Measurements from ENCODE around the gene RALGPS1.
"Not testable (repeated sequence)": the region's sequence is repeated elsewhere in the genome, so short reads cannot be mapped to it uniquely, and the experiment has no call there.

RALGPS1 gene

DNA sequence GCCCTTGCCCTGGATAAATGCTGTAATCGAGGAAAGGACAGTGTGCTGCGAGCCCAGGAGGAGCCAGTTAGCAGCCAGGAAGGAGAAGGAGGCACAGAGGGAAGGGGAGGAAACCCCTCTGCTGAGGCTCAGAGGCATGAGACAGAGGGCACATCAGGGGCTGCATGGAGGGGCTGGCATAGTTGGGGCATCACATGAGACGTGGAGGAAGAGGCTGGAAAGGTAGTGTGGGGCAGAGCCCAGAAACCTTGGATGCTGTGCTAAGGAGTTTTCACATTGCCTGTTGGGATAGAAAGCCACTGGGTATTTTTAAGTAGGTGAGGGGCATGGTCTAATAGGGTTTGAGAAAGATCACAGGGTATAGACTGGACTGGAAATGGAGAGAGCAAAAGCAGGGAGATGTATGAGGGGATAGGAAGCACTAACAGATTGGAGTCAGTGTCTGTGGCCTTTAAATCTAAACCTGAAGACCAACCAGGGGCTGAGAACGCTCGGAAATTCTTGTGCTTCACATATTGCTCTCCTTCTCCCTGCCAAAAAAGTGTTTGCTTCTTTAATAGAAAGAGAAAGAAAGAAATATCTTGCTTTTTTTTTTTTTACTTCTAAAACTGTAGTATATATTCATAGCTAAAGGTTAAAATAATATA is 240.9 kb downstream of the RALGPS1 start:
- no peak for DNase-seq (ENCODE audit: low spot score)

DNA sequence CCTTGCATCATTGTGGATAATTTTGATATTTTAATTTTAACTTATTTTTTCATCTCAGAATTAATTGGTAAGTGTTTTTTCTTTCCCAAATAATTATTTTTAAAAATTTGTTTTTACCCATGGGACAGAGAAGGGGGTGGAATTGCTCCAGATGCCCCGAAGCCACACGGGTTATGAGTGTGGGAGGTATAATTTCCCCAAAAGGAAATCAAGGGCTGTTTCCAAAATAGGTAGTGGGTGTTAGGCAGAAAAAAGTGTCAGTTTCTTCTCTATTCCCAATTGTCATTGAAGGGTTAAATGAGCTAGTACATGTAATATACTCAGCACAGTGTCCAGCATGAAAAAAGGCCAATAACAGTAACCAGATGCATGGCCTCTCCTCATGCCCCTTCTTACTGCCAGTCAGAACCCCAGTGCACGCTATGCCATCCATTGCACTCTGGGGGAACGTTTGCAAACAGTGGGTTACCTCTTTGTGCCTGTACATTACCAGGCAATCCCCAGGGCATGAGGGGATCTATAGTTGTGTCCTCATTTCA is 244.3 kb downstream of the RALGPS1 start:
- no peak for DNase-seq (ENCODE audit: low spot score)

- peak; percentile 87 for DNase-seq (ENCODE audit: low spot score)
Observed at GRCh38 chr9:127159325-127159801, 244.8 kb downstream of the RALGPS1 start.

GRCh38 chr9:127159949-127160610 is 245.5 kb downstream of the RALGPS1 start:
- no peak for DNase-seq (ENCODE audit: low spot score)

GRCh38 chr9:127161081-127161624 is 246.6 kb downstream of the RALGPS1 start:
- no peak for DNase-seq (ENCODE audit: low spot score)

DNA sequence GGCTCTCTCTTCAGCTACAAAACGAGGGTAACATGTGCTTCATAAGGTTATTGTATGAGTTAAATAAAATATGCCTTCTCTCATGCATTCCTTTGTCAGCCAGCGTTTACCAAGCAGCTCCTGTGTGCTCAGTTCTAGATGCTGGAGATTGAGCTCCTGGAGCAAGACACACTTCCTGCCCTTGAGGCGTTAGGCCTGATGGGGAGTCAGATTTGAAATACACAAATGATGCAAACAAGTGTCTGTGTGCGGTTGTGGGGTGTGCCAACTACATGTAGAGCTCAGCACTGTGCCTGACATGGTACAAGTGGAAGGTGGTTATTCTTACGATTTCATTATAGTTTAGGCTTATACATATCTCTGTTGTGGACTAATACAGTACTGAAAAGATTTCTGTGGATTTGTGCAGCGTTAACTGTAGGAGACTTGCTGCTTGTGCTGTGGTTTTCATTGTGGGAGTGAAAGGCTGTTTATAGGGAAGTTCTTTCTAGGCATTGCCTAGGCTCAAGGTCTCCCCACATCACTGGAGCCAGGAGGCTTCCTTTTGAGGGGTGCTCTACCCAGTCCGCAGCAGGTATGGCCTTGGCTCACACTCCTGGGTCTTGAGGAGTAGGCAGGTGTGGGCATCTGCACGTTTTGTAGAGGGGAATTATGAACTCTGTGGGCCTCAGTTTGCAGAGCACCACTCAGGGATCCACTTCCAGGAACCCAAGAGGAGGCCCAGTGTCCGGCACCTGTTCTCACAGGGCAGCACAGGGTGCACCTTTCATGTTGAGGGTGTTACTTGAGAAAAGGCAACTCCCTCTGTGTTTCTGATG is 247.7 kb downstream of the RALGPS1 start:
- no peak for DNase-seq (ENCODE audit: low spot score)

DNA sequence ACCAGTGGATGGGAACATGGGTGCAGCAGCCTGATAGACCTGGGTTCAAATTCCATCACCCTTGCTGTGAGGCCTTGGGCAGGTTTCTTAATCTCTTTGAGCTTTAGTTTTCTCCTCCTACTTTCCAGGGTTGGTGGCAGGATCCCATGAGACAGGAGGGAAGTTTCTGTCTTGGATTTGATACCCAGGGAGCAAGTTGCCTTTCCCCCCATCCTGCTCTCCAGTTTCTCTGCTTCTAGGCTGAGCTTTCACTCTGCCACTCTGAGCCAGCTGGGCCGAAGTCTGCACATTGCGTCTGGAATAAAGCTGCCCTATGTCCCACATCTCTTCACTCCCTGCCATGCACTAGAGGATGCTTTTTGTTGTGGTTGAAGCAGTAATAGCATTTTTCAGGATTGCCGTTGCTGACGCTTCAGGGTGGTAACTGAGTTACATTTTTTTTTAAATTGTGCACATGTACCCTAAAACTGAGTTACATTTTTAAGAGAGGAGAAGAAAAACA is 248.3 kb downstream of the RALGPS1 start:
- DNase-seq (ENCODE audit: low spot score): no peak

GRCh38 chr9:127163409-127163808 is 248.8 kb downstream of the RALGPS1 start:
- no peak for DNase-seq (ENCODE audit: low spot score)

GRCh38 chr9:127165116-127165515 is 250.5 kb downstream of the RALGPS1 start:
- no peak for DNase-seq (ENCODE audit: low spot score)

DNA sequence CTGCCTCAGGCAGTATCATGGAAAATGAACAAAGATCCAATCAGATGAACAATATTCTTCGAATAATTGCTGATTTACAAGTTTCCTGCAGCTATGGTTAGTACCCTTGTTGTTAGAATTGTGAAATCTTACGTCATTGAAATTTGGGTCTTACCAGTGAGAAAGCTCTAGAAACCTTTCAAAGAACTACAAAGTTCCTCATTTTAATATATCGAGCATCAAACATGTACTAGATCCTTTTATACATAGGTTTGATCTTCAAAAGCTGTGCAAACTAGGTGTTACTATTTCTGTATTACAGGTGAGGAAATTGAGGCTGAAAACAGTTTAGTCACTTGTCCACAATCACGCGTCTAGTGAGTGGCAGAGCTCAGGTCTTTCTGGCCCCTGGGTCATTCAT is 251.5 kb downstream of the RALGPS1 start:
- no peak for DNase-seq (ENCODE audit: low spot score)

DNA sequence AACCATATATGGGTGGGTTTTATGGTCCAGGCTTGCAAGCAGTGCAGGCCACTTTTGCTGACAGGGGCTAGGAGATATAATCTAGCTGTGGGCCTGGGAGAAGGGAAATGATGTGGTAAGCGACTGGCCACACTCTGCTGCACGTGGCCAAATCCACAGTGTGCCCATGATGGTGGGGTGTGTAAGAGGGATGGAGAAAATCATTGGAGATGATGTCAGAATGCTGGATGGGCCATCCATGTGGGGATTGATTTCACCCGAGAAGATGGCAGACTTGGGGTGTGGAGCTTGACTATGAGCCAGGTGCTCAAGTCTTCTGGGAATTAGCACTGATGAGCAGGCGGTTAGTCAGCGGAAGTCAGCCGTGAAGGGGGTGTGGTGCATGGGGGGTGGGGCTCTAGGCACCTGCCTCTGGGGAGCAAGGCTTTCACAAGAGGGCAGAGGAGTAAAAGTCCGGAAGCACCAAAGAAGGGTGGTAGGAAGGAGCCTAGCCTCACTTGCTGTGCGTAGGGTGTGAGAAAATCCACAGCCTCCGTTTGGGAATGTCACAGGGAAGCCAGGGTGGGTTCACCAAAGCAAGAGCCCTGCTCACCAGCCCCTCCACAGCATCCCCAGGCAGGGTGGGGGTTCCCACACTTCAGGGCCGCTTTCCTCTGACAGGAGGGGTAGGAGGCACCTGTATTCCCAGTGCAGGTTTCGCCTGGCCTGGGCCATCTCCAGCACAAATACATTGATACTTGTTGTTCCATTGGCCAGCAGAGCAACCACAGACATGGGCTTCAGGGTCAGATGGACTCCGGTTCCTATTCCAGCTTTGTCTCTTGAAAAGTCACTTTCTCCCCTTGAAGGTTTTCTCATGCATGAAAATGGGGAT is 252.3 kb downstream of the RALGPS1 start:
- no peak for DNase-seq (ENCODE audit: low spot score)

- no peak for DNase-seq (ENCODE audit: low spot score)
Observed at GRCh38 chr9:127167560-127168326, 253.2 kb downstream of the RALGPS1 start.

- no peak for DNase-seq (ENCODE audit: low spot score)
Observed at GRCh38 chr9:127168756-127169574, 254.4 kb downstream of the RALGPS1 start.

DNA sequence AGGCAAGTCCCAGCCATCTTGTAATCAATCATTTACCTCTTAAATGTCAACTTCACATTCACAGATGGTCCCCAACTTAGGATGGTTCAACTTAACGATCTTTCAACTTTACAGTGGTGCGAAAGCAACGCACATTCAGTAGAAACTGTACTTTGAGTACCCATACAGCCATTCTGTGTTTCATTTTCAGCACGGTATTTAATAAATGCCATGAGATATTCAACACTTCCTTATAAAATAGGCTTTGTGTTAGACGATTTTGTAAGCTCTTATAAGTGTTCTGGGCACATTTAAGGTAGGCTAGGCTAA is 254.9 kb downstream of the RALGPS1 start:
- DNase-seq (ENCODE audit: low spot score): no peak

DNA sequence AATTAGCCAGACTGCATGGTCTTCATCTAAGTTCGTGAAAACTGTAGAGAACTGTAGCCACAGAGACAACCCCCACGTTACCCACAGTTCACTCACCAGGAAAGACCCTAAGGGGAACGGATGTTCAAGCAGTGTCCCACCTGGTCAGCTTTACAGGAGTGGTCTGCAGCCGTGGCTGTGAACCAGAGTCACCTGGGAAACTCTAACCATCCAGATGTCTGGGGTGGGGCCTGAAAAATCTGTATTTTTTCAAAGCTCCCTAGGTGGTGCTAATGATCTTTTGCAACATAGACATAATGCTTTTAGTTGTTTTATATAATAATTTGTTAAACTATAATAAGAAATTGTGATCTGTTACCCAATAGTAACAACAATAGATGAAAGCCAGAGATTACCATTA is 255.5 kb downstream of the RALGPS1 start:
- DNase-seq (ENCODE audit: low spot score): no peak

DNA sequence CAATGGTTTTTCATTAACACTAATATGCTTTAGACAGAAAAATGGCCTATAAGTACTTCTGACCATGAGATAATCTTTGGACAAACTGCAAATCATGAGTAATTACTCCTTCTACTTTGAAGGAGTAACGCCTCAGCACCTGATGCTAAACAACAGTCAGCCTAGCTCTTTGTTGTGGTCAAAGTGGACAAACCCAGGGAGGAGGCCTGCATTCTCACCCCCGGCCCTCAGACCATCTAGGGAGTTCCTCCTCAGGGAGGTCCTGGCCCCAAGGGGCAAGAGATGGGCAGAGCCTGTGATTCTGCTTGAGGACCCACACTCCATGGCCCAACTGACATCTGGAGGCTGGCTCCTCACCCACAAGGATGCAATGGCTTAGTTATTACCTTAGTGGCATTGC is 256.1 kb downstream of the RALGPS1 start:
- DNase-seq (ENCODE audit: low spot score): no peak

DNA sequence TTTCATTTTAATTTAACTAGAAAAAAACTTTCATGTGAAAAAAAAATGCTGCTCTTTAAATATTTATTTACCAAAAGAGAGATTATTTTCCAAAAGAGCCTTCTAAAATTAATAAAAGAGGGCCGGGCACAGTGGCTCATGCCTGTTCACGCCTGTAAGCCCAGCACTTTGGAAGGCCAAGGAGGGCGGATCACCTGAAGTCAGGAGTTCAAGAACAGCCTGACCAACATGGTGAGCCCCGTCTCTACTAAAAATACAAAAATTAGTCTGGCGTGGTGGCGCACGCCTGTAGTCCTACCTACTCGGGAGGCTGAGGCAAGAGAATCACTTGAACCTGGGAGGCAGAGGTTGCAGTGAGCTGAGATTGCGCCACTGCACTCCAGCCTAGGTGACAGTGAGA is 256.8 kb downstream of the RALGPS1 start:
- not testable (repeated sequence) for DNase-seq (ENCODE audit: low spot score)

- no peak for DNase-seq (ENCODE audit: low spot score)
Observed at GRCh38 chr9:127172066-127172707, 257.6 kb downstream of the RALGPS1 start.

DNA sequence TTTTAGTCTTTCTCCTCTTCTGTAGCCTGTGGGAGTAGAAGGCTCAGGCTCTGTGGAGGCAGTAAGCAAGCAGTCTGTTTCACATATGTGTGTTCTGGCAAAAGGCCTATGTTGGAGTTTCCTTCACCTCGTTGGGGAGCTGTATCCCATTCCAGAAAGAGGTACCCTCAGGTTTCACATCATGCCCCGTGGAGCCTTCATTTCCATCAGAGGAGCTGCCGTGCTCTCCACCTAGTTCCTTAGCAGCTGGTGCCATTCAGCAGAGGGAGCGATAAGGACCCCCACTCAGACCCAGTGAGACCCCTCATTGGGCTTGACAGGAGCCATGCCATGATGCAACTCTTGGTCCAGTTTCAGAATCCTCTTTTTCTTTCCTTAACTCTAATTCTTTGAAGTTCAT is 258.5 kb downstream of the RALGPS1 start:
- no peak for DNase-seq (ENCODE audit: low spot score)
